K562 (cell line): ENCODE results near the gene ATM.

ENCODE experiments used
- CBX3 ChIP-seq, 2 experiments: IDR thresholded peaks; 1 replicate in 1 of 2; 2 replicates in 1 of 2; pipeline ENCODE4 v1.6.1; 2012; ENCODE audit warnings: inconsistent platforms in 2 of 2, low read length in 2 of 2, borderline replicate concordance in 1 of 2, control low read depth in 1 of 2
- POLR2A ChIP-seq: fragments of 450-650 bp; conservative IDR thresholded peaks from 2 replicates; pipeline ENCODE4 v1.6.1; 2016
- RAD51 ChIP-seq: fragments of 450-650 bp; IDR thresholded peaks from 2 replicates; pipeline ENCODE4 v1.7.1; 2016; ENCODE audit warnings: low read depth, mild to moderate bottlenecking, borderline replicate concordance
- SMAD4 ChIP-seq: fragments of 250-450 bp; sonication (Bioruptor Pico); conservative IDR thresholded peaks from 2 replicates; pipeline ENCODE4 v1.8.0; 2021; ENCODE audit warnings: inconsistent platforms, mild to moderate bottlenecking, moderate library complexity
- SMC3 ChIP-seq: conservative IDR thresholded peaks from 2 replicates; pipeline ENCODE4 v1.6.1; 2011; ENCODE audit warnings: low read depth, low read length, improper control_type of control experiment; ENCODE audit not compliant: insufficient read depth
- TCF7 ChIP-seq: sonication (generic); IDR thresholded peaks from 2 replicates; pipeline ENCODE4 v1.6.1; 2016; ENCODE audit warnings: antibody characterized with exemption, borderline replicate concordance
- ZNF76 ChIP-seq: fragments of 250-450 bp; sonication (Bioruptor Pico); IDR thresholded peaks from 2 replicates; pipeline ENCODE4 v1.4.0; 2020; ENCODE audit warnings: mild to moderate bottlenecking, moderate library complexity, borderline replicate concordance
- TF ChIP-seq, protein P1 (sequence below): fragments of 250-450 bp; sonication (Bioruptor Pico); IDR thresholded peaks from 2 replicates; pipeline ENCODE4 v1.4.0; 2020; ENCODE audit warnings: mild to moderate bottlenecking, moderate library complexity

DNA sequence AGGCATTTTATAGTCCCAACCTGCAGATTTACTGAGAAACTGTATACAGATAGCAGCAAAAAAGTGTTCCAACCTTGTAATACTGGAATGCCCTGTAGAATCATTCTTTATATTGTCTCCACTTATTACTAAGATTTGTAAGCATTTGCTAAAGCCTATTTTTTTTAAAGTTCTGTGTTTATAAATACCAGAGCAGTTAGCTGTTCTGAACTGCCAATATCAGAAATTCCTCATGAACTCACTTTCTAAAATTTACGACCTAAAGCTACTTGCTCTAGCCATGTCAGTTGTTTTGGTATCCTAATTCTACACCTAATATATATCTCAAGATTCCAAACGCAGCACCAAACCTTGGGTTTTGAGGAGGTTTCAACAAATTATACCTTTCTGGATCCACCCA is 141.3 kb downstream of the ATM start:
- no peak for TF ChIP-seq TCF7
- TF ChIP-seq RAD51: no peak
- TF ChIP-seq POLR2A: no peak
- no peak for TF ChIP-seq CBX3 (IDR thresholded peaks at IDR 0.05; ENCODE audit: borderline replicate concordance in 1 of 2, low read length in 2 of 2)
- TF ChIP-seq, protein P1, sequence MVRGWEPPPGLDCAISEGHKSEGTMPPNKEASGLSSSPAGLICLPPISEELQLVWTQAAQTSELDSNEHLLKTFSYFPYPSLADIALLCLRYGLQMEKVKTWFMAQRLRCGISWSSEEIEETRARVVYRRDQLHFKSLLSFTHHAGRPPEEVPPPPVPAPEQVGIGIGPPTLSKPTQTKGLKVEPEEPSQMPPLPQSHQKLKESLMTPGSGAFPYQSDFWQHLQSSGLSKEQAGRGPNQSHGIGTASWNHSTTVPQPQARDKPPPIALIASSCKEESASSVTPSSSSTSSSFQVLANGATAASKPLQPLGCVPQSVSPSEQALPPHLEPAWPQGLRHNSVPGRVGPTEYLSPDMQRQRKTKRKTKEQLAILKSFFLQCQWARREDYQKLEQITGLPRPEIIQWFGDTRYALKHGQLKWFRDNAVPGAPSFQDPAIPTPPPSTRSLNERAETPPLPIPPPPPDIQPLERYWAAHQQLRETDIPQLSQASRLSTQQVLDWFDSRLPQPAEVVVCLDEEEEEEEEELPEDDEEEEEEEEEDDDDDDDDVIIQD (CRISPR knock-in tag): no peak
- TF ChIP-seq ZNF76 (CRISPR knock-in tag): no peak
- TF ChIP-seq SMC3: no peak
- no peak for TF ChIP-seq SMAD4 (CRISPR knock-in tag)
